HG02623 (cell line): ENCODE data around the gene F8.

Source experiments
- ATAC-seq: cut with Tn5 transposase; IDR thresholded peaks from one replicate; pipeline ENCODE4 v1.9.1; 2021; ENCODE audit warnings: moderate library complexity; ENCODE audit not compliant: unreplicated experiment

Gene F8

DNA sequence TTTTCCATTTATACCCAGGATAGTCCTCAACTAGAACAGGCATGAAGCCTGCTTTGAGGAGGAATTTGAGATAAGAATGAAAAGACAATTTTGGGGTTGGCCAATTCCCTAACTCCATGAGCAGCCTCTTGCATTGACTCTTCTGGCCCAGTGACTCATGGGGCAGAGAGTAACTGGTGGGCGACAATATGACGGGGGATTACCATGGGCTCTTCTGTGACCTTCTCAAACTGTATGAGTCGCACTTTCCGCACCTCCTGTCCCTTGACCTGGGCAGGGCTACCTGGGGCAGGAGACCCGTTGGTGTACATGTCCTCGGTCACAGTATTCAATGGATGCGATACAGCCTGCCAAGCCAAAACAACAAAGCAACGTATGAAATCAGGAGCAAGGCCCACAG, 230.6 kb downstream of the F8 start:
- no peak for ATAC-seq

DNA sequence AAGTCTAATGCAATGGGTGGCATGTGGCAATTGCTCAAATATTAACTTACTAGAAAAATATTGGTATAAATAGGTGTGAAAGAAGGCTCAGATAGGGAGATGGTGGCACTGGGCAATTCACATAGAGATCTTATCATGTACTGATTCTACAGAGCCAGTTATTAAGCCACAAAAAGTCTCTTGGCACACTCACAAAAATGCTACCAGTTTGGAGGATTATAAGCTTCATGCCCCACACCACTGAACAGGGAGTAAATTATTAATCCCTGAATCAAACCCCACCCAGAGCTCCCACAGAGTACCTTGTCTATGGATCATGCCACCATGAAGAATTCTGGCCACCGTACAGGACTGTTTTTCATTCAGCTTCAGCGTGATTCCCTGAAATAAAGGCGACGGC, 231.1 kb downstream of the F8 start:
- no peak for ATAC-seq
